HFF-Myc (cell line): ENCODE data around the gene ADAM19.

Experiments used
- DNase-seq: peaks from one replicate; pipeline ENCODE4 v3.0.0-alpha.2; 2011; ENCODE audit warnings: low read depth; ENCODE audit errors: extremely low read depth
- H3K4me3 ChIP-seq: replicated peaks from 2 replicates; pipeline ENCODE4 v1.5.1; 2011; ENCODE audit warnings: low read depth, mild to moderate bottlenecking, control low read depth, low read length
- TF ChIP-seq, protein P1 (sequence below): IDR thresholded peaks from 2 replicates; pipeline ENCODE4 v1.5.1; 2012; ENCODE audit warnings: mild to moderate bottlenecking, low read depth, low read length, control low read depth; ENCODE audit errors: missing control alignments

The ADAM19 gene

DNA sequence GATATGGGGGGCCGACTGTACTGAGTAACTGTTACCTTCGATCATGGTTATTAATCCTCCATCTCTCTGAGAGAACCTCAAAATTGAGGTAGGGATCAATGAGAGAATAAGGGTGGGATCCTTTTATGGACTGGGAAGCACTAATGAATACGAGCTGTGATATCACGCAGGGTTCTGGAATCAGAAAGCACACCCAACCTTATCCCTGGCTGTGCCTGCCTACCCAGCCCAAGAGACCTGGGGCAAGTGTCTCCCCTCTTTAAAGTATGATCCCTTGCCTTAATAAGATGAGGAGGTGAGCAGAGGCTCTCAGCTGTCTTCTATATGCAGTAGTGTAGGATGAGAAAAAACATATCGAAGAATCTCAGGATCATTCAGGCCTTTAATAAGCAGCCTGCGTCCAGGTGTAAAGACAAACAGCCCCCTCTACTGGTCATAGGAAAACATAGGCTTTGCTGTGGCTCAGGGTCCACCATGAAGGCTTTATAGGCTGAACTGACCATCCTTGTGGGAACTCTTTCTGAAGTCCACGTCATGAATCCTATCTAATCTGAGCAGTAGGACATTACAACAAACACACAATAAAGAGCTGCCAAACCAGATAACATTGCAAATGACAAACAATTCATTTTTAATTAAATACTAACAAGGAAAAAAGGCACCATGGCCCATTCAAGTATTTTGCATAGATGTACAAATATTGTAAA lies 98.7 kb downstream of the ADAM19 start:
- H3K4me3 ChIP-seq = no peak overlapping the region
- peak; percentile 56 for DNase-seq
- TF ChIP-seq, protein P1, sequence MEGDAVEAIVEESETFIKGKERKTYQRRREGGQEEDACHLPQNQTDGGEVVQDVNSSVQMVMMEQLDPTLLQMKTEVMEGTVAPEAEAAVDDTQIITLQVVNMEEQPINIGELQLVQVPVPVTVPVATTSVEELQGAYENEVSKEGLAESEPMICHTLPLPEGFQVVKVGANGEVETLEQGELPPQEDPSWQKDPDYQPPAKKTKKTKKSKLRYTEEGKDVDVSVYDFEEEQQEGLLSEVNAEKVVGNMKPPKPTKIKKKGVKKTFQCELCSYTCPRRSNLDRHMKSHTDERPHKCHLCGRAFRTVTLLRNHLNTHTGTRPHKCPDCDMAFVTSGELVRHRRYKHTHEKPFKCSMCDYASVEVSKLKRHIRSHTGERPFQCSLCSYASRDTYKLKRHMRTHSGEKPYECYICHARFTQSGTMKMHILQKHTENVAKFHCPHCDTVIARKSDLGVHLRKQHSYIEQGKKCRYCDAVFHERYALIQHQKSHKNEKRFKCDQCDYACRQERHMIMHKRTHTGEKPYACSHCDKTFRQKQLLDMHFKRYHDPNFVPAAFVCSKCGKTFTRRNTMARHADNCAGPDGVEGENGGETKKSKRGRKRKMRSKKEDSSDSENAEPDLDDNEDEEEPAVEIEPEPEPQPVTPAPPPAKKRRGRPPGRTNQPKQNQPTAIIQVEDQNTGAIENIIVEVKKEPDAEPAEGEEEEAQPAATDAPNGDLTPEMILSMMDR = peak; percentile 86

DNA sequence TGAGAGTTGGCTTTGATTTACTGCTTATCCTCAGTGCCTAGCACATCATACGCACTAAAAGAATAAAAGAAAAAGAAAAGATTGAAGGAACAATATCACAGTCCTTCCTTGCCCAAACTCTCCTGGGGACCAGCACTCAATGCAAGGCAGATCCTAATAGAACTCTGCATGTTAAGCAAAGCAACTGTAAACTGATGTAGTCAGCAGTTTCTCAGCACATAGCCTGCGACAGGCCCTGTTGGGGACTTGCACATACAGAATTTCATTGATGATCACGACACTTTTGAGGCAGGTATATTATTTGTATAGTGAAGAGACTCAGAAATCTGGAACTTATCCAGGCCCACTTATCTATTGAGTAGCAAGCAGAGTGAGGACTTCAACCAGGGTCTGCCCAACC lies 100.1 kb downstream of the ADAM19 start:
- TF ChIP-seq, protein P1 = no peak
- no peak for DNase-seq
- no peak overlapping the region for H3K4me3 ChIP-seq

DNA sequence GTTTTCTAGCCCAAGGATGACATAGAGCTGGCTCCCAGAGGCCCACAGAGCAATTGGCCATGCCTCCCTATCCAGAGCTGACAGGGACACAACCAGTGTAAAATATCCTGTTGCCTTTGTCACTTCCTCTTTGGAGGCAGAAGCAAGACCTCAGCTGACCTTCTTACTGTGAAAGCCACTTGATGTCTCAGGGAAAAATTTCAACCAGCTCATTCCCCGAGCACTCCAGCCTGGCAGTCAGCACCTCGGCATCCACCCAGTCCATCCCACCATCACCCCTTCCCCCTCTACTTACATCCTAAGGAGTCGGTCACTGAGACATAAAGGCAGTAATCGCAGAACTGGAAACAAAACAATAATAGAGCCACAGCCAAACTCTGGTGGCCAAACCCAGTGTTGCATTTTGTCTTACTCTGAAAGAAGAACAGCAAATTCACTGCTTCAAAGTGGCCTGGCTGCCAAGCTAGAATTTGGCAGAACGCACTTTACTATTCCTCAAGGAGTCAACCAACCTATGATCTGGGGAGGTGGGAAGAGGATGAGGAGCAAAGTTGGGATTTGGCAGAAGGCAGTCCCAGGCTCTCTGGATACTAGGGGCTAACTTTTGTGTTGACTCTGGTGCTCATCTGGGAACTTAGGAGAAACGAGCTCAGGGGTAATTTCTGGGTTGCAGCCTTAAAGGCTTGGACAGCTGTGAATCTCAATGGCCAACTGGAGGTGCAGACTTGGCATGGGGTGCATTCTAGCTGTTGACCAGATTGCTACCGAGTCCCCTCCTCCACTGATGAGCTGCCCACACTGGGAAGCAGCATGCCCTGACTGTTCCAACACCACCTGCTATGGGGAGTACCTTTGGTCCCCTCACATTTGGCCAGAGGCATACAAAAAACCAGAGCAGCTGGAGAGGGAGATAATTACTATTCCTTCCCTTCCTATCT lies 101.9 kb downstream of the ADAM19 start:
- H3K4me3 ChIP-seq = no peak overlapping the region
- no peak for DNase-seq
- TF ChIP-seq, protein P1 = no peak

DNA sequence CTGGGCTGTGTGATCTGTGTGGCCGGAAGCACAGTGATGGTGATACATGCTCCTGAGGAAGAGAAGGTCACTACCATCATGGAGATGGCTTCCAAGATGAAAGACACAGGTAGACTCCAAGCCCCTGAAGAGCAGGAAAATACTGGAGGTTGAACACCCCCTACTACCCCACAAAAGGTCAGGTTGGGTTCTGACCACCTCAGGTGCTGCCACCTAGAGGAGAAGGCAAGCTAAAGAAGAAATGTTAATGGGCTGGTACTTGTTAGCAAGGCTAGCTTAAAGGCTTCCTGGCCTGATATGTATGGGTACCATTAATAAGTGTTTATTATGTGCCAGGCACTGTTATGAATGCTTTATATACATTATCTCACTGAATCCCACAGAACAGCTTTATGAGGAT lies 103.9 kb downstream of the ADAM19 start:
- TF ChIP-seq, protein P1 = peak; percentile 71
- no peak for DNase-seq
- H3K4me3 ChIP-seq = no peak overlapping the region

DNA sequence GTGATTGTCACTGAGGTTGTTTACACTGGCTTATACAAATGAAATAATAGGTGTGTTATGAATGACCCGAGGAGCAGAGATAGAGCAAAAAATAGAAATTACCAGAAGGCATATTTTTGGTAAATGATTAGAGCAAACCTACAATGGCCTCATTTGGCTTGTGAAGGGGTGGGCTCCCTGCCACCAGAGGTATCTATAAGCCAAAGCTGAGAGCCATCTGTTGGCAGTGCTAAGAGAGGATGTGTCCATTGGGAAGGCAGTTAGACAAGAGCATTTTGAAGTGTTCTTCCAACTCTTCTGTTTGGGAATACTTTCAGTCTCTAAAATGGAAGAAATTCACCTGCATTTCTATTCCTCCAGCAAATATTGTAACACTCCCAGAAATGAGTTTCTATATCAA lies 104.9 kb downstream of the ADAM19 start:
- TF ChIP-seq, protein P1 = no peak
- no peak for DNase-seq

DNA sequence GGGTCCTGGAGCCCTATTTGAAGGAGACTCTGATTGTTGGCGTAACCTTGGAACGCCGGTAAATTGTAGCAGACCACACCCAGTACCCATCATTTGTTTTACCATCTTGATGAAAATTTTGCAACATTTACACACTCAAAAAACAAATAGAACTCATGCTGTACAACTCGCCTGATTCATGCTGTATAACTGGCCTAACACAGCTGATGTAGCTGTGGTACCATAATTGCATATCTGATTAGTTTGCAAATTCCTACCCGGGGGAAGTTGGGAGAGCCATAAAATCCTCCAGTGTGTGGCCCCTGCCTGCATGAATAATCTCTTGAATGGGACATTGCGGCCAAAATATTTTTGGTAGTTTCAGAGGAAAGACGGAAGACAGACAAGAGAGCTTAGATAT lies 105.9 kb downstream of the ADAM19 start:
- TF ChIP-seq, protein P1 = no peak
- no peak overlapping the region for H3K4me3 ChIP-seq
- no peak for DNase-seq

More for the DNA sequence above, 104.9 kb downstream of the ADAM19 start:
- no peak overlapping the region for H3K4me3 ChIP-seq
